SK-N-SH (cell line): ENCODE measurements around the gene RNF217. TPM values are rescaled to one million over a fixed set of nuclear protein-coding genes. Genes with fewer than 3 reads are reported as not detected.

Experiments
- CTCF ChIA-PET: fragments of 300-600, 350-600 bp; formaldehyde crosslinking; extraction: SDS; loops from one replicate; lab custom pipeline; 2021; lab: Yijun Ruan, JAX
- POLR2A ChIA-PET: fragments of 350-600 bp; sonication (Branson Sonifier 250); formaldehyde crosslinking; extraction: SDS; loops from one replicate; lab custom pipeline; 2020; ENCODE audit warnings: antibody characterized with exemption, inconsistent platforms; lab: Yijun Ruan, JAX
- DNase-seq: peaks from one replicate; pipeline ENCODE4 v3.0.0; 2012
- H2AFZ ChIP-seq: fragments of 200-600 bp; sonication (generic); 2 replicates; pipeline ENCODE4 v1.8.1; 2016; ENCODE audit warnings: antibody characterized with exemption, mild to moderate bottlenecking, low read depth
- H3F3A ChIP-seq: fragments of 200-600 bp; sonication (generic); replicated peaks from 2 replicates; pipeline ENCODE3; 2016; ENCODE audit warnings: antibody characterized with exemption, mild to moderate bottlenecking; ENCODE audit not compliant: insufficient read depth
- H3K27ac ChIP-seq, 2 experiments: fragments of 200-500 bp in 1 of 2; fragments of 200-600 bp in 1 of 2; sonication (Bioruptor generic) in 1 of 2; sonication (generic), shearing (Covaris generic) in 1 of 2; 2 replicates each; pipeline versions ENCODE4 v1.5.1 to v1.6.1; 2014 to 2016; ENCODE audit warnings: low read depth in 2 of 2, inconsistent platforms in 1 of 2, low read length in 1 of 2, mild to moderate bottlenecking in 1 of 2, mixed read lengths in 1 of 2
- H3K27me3 ChIP-seq: fragments of 200-600 bp; sonication (generic), shearing (Covaris generic); 2 replicates; pipeline ENCODE4 v1.6.1; 2016; ENCODE audit warnings: mixed run types; ENCODE audit not compliant: insufficient read depth
- H3K36me3 ChIP-seq, 2 experiments: fragments of 200-500 bp in 1 of 2; fragments of 200-600 bp in 1 of 2; sonication (Bioruptor generic) in 1 of 2; sonication (generic) in 1 of 2; replicated peaks in 1 of 2; 2 replicates each; pipeline versions ENCODE3 to v1.5.1; 2014 to 2016; ENCODE audit warnings: low read length in 1 of 2, mild to moderate bottlenecking in 1 of 2; ENCODE audit not compliant: insufficient read depth in 2 of 2, control insufficient read depth in 1 of 2
- H3K4me1 ChIP-seq, 2 experiments: fragments of 200-500 bp in 1 of 2; fragments of 200-600 bp in 1 of 2; sonication (Bioruptor generic) in 1 of 2; sonication (generic), shearing (Covaris generic) in 1 of 2; 2 replicates each; pipeline versions ENCODE4 v1.5.1 to v1.6.1; 2014 to 2016; ENCODE audit warnings: low read depth in 1 of 2, low read length in 1 of 2, mixed run types in 1 of 2; ENCODE audit not compliant: insufficient read depth in 2 of 2, control insufficient read depth in 1 of 2
- H3K4me2 ChIP-seq: fragments of 200-600 bp; sonication (generic), shearing (Covaris generic); 2 replicates; pipeline ENCODE4 v1.6.1; 2017; ENCODE audit warnings: mixed run types
- H3K4me3 ChIP-seq, 2 experiments: fragments of 200-500 bp in 1 of 2; fragments of 200-600 bp in 1 of 2; sonication (Bioruptor generic) in 1 of 2; sonication (generic), shearing (Covaris generic) in 1 of 2; 2 replicates each; pipeline versions ENCODE4 v1.5.1 to v1.8.1; 2014 to 2016; ENCODE audit warnings: low read depth in 2 of 2, inconsistent platforms in 1 of 2, low read length in 1 of 2, mild to moderate bottlenecking in 1 of 2, mixed read lengths in 1 of 2, moderate library complexity in 1 of 2
- H3K79me2 ChIP-seq: fragments of 200-600 bp; sonication (generic); 2 replicates; pipeline ENCODE4 v1.8.1; 2017; ENCODE audit warnings: mild to moderate bottlenecking; ENCODE audit not compliant: insufficient read depth
- H3K9ac ChIP-seq: fragments of 200-600 bp; sonication (generic); 2 replicates; pipeline ENCODE4 v1.6.1; 2017; ENCODE audit warnings: mixed run types
- H3K9me2 ChIP-seq: fragments of 200-600 bp; sonication (generic); 2 replicates; pipeline ENCODE4 v1.6.1; 2017; ENCODE audit warnings: mixed run types
- H3K9me3 ChIP-seq: fragments of 200-600 bp; sonication (generic); 2 replicates; pipeline ENCODE4 v1.6.1; 2017; ENCODE audit warnings: mixed run types, mild to moderate bottlenecking, moderate library complexity
- H4K20me1 ChIP-seq: fragments of 200-600 bp; sonication (generic); 2 replicates; pipeline ENCODE4 v1.6.1; 2017; ENCODE audit warnings: mild to moderate bottlenecking, mixed run types; ENCODE audit not compliant: insufficient read depth
- CTCF ChIP-seq: fragments of 200-600 bp; sonication (generic); IDR thresholded peaks from 2 replicates; pipeline ENCODE4 v1.6.1; 2017; ENCODE audit warnings: antibody characterized with exemption, mild to moderate bottlenecking, moderate library complexity
- FOXM1 ChIP-seq: IDR thresholded peaks from 2 replicates; pipeline ENCODE4 v1.4.0; 2012; ENCODE audit warnings: low read depth, mild to moderate bottlenecking
- GATA2 ChIP-seq: sonication (generic); formaldehyde crosslinking; IDR thresholded peaks from 2 replicates; pipeline ENCODE4 v1.5.0; 2020; ENCODE audit warnings: mild to moderate bottlenecking, missing genetic modification reagents
- NFIC ChIP-seq: IDR thresholded peaks from 2 replicates; pipeline ENCODE4 v1.4.0; 2012; ENCODE audit warnings: borderline replicate concordance
- PBX3 ChIP-seq: IDR thresholded peaks from 2 replicates; pipeline ENCODE4; 2012
- RCOR1 ChIP-seq: fragments of 150-350 bp; IDR thresholded peaks from 2 replicates; pipeline ENCODE4 v1.6.1; 2017; ENCODE audit warnings: antibody characterized with exemption, low read length
- REST ChIP-seq: IDR thresholded peaks from 2 replicates; pipeline ENCODE4 v1.6.1; 2012; ENCODE audit warnings: mild to moderate bottlenecking, low read depth, low read length, moderate library complexity
- RFX5 ChIP-seq: IDR thresholded peaks from 2 replicates; pipeline ENCODE4 v1.6.1; 2012; ENCODE audit warnings: mild to moderate bottlenecking, improper control_type of control experiment, low read length
- SIN3A ChIP-seq: IDR thresholded peaks from 2 replicates; pipeline ENCODE4 v1.6.1; 2012; ENCODE audit warnings: low read depth, mild to moderate bottlenecking, low read length, moderate library complexity, borderline replicate concordance
- SMC3 ChIP-seq: IDR thresholded peaks from 2 replicates; pipeline ENCODE4 v1.6.1; 2012; ENCODE audit warnings: low read depth, low read length, improper control_type of control experiment
- USF1 ChIP-seq: IDR thresholded peaks from 2 replicates; pipeline ENCODE4 v1.4.0; 2012; ENCODE audit warnings: low read depth, borderline replicate concordance
- USF2 ChIP-seq: fragments of 150-350 bp; IDR thresholded peaks from 2 replicates; pipeline ENCODE4 v1.6.1; 2017; ENCODE audit warnings: antibody characterized with exemption, low read length, low read depth, borderline replicate concordance
- ZBTB33 ChIP-seq: IDR thresholded peaks from 2 replicates; pipeline ENCODE4 v1.4.0; 2012; ENCODE audit warnings: low read depth, borderline replicate concordance
- WGBS: methylation state at CpG from one replicate; pipeline ENCODE4 v1.1.6; 2017; ENCODE audit warnings: low lambda C conversion rate; 5-methylcytosine and 5-hydroxymethylcytosine counted together
- polyA plus RNA-seq, 3 experiments: library from polyadenylated mRNA; depleted of rRNA; stranded (reverse); fragments of >200 nt; gene quantifications; 2 replicates each; pipeline ENCODE4 v1.2.3, GENCODE V29; 2012

RNF217 gene
- polyA plus RNA-seq, 1 of the 3 experiments (the other 2 are of a cell fraction) = 0.28 TPM

- Histone ChIP-seq H3F3A (no peaks in the 10 kb centered on the region), H4K20me1 (no peaks in the 10 kb centered on the region), H3K4me3 (peak overlapping the region; percentile 38 to 49; a peak in 3 of 4 replicates), H3K27me3 (no peaks in the 10 kb centered on the region), H3K9me2 (no peaks in the 10 kb centered on the region), H2AFZ (no peak overlapping the region), H3K36me3 (no peaks in the 10 kb centered on the region), H3K4me2 (peak overlapping the region; percentile 65), H3K27ac (no peak overlapping the region), H3K4me1 (no peaks in the 10 kb centered on the region), H3K79me2 (no peaks in the 10 kb centered on the region), H3K9ac (no peak overlapping the region), H3K9me3 (no peaks in the 10 kb centered on the region)
- WGBS = 21% methylated on average over 4 of the region's 4 CpGs
- no peak for DNase-seq
- CTCF ChIA-PET = interaction anchor here (0.7 kb wide), 1 partner anchor 27 kb away, joined by 3 read pairs; no protein-coding TSS in a partner anchor
- 0 out of 2 replicates have a peak, but pooled peaks have one; percentile 4 for TF ChIP-seq PBX3
- TF ChIP-seq RFX5 = no peak
- POLR2A ChIA-PET = no interaction called here
These were observed 39.6 kb downstream of the RNF217 start for GRCh38 chr6:125001684-125002405.

GRCh38 chr6:125002406-125002741 lies 40.1 kb downstream of the RNF217 start:
- Histone ChIP-seq H3K79me2 (no peaks in the 10 kb centered on the region), H3K27ac (no peak overlapping the region), H4K20me1 (no peaks in the 10 kb centered on the region), H3F3A (no peaks in the 10 kb centered on the region), H3K27me3 (no peaks in the 10 kb centered on the region), H3K36me3 (no peaks in the 10 kb centered on the region), H3K9ac (no peak overlapping the region), H3K9me2 (no peaks in the 10 kb centered on the region), H3K9me3 (no peaks in the 10 kb centered on the region), H2AFZ (no peak overlapping the region), H3K4me3 (peak overlapping the region; percentile 38 to 49; a peak in 3 of 4 replicates), H3K4me1 (no peaks in the 10 kb centered on the region), H3K4me2 (peak overlapping the region; percentile 65)
- DNase-seq = no peak
- WGBS = 7% methylated on average over 8 of the region's 8 CpGs
- ChIA-PET POLR2A (no interaction called here), CTCF (no interaction called here)
- no peak for TF ChIP-seq REST
- no peak for TF ChIP-seq SMC3
- TF ChIP-seq SIN3A = no peak
- no peak for TF ChIP-seq RCOR1
- TF ChIP-seq USF2 = no peak
- TF ChIP-seq ZBTB33 = no peak
- TF ChIP-seq USF1 = no peak
- no peak for TF ChIP-seq NFIC
- TF ChIP-seq FOXM1 = no peak
- no peak for TF ChIP-seq CTCF
- TF ChIP-seq GATA2 = no peak
